Liver (tissue), 9 donors: Measurements from ENCODE around the gene KIF14. TPM values are rescaled to one million over a fixed set of nuclear protein-coding genes. Genes with fewer than 3 reads are reported as not detected.

Source experiments
- DNase-seq: peaks from one replicate; pipeline ENCODE4 v3.0.0-alpha.2; 2017; ENCODE audit warnings: low spot score
- H3K27ac ChIP-seq, 2 donors: one replicate each; pipeline ENCODE4 v1.7.0; 2013; ENCODE audit warnings: inconsistent platforms in 2 of 2, low read length in 2 of 2, control low read depth in 1 of 2, low read depth in 1 of 2, mild to moderate bottlenecking in 1 of 2
- H3K27me3 ChIP-seq, 4 donors: one replicate each; pipeline versions ENCODE4 v1.6.1 to v1.7.0; 2013; ENCODE audit warnings: low read length in 3 of 4, inconsistent platforms in 1 of 4, mild to moderate bottlenecking in 1 of 4, moderate library complexity in 1 of 4; ENCODE audit not compliant: control insufficient read depth in 4 of 4, insufficient read depth in 4 of 4
- H3K36me3 ChIP-seq, 4 donors: one replicate each; pipeline versions ENCODE4 v1.6.1 to v1.7.0; 2013; ENCODE audit warnings: low read length in 3 of 4, mild to moderate bottlenecking in 3 of 4, low read depth in 1 of 4, moderate library complexity in 1 of 4; ENCODE audit not compliant: control insufficient read depth in 4 of 4, insufficient read depth in 3 of 4
- H3K4me1 ChIP-seq, 4 donors: one replicate each; pipeline versions ENCODE4 v1.6.1 to v1.7.0; 2013; ENCODE audit warnings: low read length in 3 of 4, mild to moderate bottlenecking in 3 of 4, moderate library complexity in 1 of 4; ENCODE audit not compliant: control insufficient read depth in 4 of 4, insufficient read depth in 4 of 4
- H3K4me3 ChIP-seq, 3 donors: one replicate each; pipeline versions ENCODE4 v1.6.1 to v1.7.0; 2013; ENCODE audit warnings: low read length in 3 of 3, control low read depth in 1 of 3, low read depth in 1 of 3, mild to moderate bottlenecking in 1 of 3
- H3K9ac ChIP-seq, 2 donors: one replicate each; pipeline ENCODE4 v1.7.0; 2013; ENCODE audit warnings: low read length in 2 of 2, mild to moderate bottlenecking in 2 of 2, moderate library complexity in 2 of 2, control low read depth in 1 of 2, low read depth in 1 of 2
- H3K9me3 ChIP-seq, 4 donors: one replicate each; pipeline versions ENCODE4 v1.6.1 to v1.7.0; 2013; ENCODE audit warnings: low read length in 3 of 4; ENCODE audit not compliant: control insufficient read depth in 4 of 4
- ATF3 ChIP-seq: IDR thresholded peaks from 2 replicates; pipeline ENCODE4 v1.6.1; 2016; ENCODE audit warnings: antibody characterized with exemption
- CTCF ChIP-seq: fragments of 150-350 bp; IDR thresholded peaks from 2 replicates; pipeline ENCODE4 v1.5.1; 2017; ENCODE audit warnings: improper control_type of control experiment, low read depth, low read length; ENCODE audit not compliant: missing input control
- EGR1 ChIP-seq, 2 donors: IDR thresholded peaks; 2 replicates each; pipeline ENCODE4 v1.6.1; 2016 to 2018; ENCODE audit warnings: antibody characterized with exemption in 2 of 2, low read depth in 2 of 2
- FOXA1 ChIP-seq: IDR thresholded peaks from 2 replicates; pipeline ENCODE4 v1.6.1; 2016; ENCODE audit warnings: antibody characterized with exemption
- FOXA2 ChIP-seq: IDR thresholded peaks from 2 replicates; pipeline ENCODE4 v1.6.1; 2016; ENCODE audit warnings: antibody characterized with exemption
- GABPA ChIP-seq, 2 donors: IDR thresholded peaks in 1 of 2; conservative IDR thresholded peaks in 1 of 2; 2 replicates each; pipeline ENCODE4 v1.6.1; 2016; ENCODE audit warnings: antibody characterized with exemption in 2 of 2, mild to moderate bottlenecking in 1 of 2, moderate library complexity in 1 of 2
- HNF4A ChIP-seq, 2 donors: conservative IDR thresholded peaks; 2 replicates each; pipeline ENCODE4 v1.6.1; 2016; ENCODE audit warnings: antibody characterized with exemption in 2 of 2, mild to moderate bottlenecking in 2 of 2
- HNF4G ChIP-seq: IDR thresholded peaks from 2 replicates; pipeline ENCODE4 v1.6.1; 2016; ENCODE audit warnings: antibody characterized with exemption
- JUND ChIP-seq, 2 donors: IDR thresholded peaks; 2 replicates each; pipeline ENCODE4 v1.6.1; 2016; ENCODE audit warnings: antibody characterized with exemption in 2 of 2
- NR2F2 ChIP-seq: IDR thresholded peaks from 2 replicates; pipeline ENCODE4 v1.6.1; 2016; ENCODE audit warnings: antibody characterized with exemption
- RAD21 ChIP-seq, 2 donors: IDR thresholded peaks; 2 replicates each; pipeline ENCODE4 v1.6.1; 2016; ENCODE audit warnings: antibody characterized with exemption in 2 of 2, mild to moderate bottlenecking in 2 of 2
- REST ChIP-seq: IDR thresholded peaks from 2 replicates; pipeline ENCODE4 v1.6.1; 2016; ENCODE audit warnings: antibody characterized with exemption, mild to moderate bottlenecking
- RXRA ChIP-seq, 2 donors: IDR thresholded peaks; 2 replicates each; pipeline ENCODE4 v1.6.1; 2017 to 2018; ENCODE audit warnings: antibody characterized with exemption in 2 of 2, mild to moderate bottlenecking in 1 of 2
- SP1 ChIP-seq: IDR thresholded peaks from 2 replicates; pipeline ENCODE4 v1.6.1; 2018; ENCODE audit warnings: antibody characterized with exemption, mild to moderate bottlenecking
- TAF1 ChIP-seq: conservative IDR thresholded peaks from 2 replicates; pipeline ENCODE4 v1.6.1; 2016; ENCODE audit warnings: antibody characterized with exemption, mild to moderate bottlenecking
- YY1 ChIP-seq: IDR thresholded peaks from 2 replicates; pipeline ENCODE4 v1.6.1; 2016; ENCODE audit warnings: antibody characterized with exemption, mild to moderate bottlenecking
- ZBTB33 ChIP-seq: IDR thresholded peaks from 2 replicates; pipeline ENCODE4 v1.6.1; 2016; ENCODE audit warnings: antibody characterized with exemption
- WGBS: extraction: QIAGEN DNeasy Blood & Tissue Kit; methylation state at CpG from one replicate; pipeline ENCODE4 v1.1.7; 2013; 5-methylcytosine and 5-hydroxymethylcytosine counted together
- polyA plus RNA-seq, 2 donors: library from polyadenylated mRNA; stranded (reverse) in 1 of 2; unstranded in 1 of 2; fragments of 200-250 nt in 1 of 2; fragments of >200 nt in 1 of 2; fragmentation: Nextera tagmentation in 1 of 2; extraction: Ambion mirVana in 1 of 2; gene quantifications; one replicate each; pipeline versions ENCODE4 v1.2.1 to v1.2.3, GENCODE V29; 2013 to 2015
- total RNA-seq, 2 donors: library from RNA; depleted of rRNA; stranded (reverse); fragments of >200 nt; gene quantifications; one replicate each; pipeline ENCODE4 v1.2.3, GENCODE V29; 2014
- TF ChIP-seq, protein P1 (sequence below): IDR thresholded peaks from 2 replicates; pipeline ENCODE4 v1.6.1; 2016; ENCODE audit warnings: antibody characterized with exemption
- donor health status: healthy.
- donor health status: healthy.
- donor health status: healthy.
- donor health status: healthy.
- donor health status: healthy.

KIF14 gene
- total and polyA plus RNA-seq, 4 donors, result 0.13 to 8.8 (median 0.22) TPM

GRCh38 chr1:200652378-200652777 lies 31.8 kb upstream of the KIF14 start:
- TF ChIP-seq, protein P1, sequence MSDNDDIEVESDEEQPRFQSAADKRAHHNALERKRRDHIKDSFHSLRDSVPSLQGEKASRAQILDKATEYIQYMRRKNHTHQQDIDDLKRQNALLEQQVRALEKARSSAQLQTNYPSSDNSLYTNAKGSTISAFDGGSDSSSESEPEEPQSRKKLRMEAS, result no peak
- TF ChIP-seq HNF4A (conservative IDR thresholded peaks at IDR 0.05) (no peak), YY1 (no peak), GABPA (IDR thresholded peaks at IDR 0.05 in 1 of 2, conservative IDR thresholded peaks at IDR 0.05 in 1 of 2) (no peak), HNF4G (no peak), RAD21 (IDR thresholded peaks at IDR 0.05) (no peak), SP1 (no peak), EGR1 (IDR thresholded peaks at IDR 0.05; ENCODE audit: low read depth in 2 of 2) (no peak), REST (no peak), FOXA2 (no peak), NR2F2 (no peak), TAF1 (no peak), ZBTB33 (no peak), RXRA (IDR thresholded peaks at IDR 0.05) (no peak), FOXA1 (no peak), JUND (IDR thresholded peaks at IDR 0.05) (no peak), ATF3 (no peak), CTCF (no peak)
- DNase-seq, result no peak
- Histone ChIP-seq H3K27me3 (no peaks in the 10 kb centered on the region), H3K36me3 (peaks cover 4 to 27% (median 13%) of the 10 kb centered on the region in 4 donors), H3K9me3 (no peaks in the 10 kb centered on the region), H3K4me1 (no peaks in the 10 kb centered on the region), H3K4me3 (no peak overlapping the region), H3K27ac (no peak overlapping the region), H3K9ac (no peak overlapping the region)
- 96% methylated on average over 1 of the region's 1 CpG for WGBS
